NCI-H345 treated with DMSO at 0.1 percent for 48 hours (cell line): ENCODE measurements around the gene DMAC2.
"Not testable (repeated sequence)": the region's sequence is repeated elsewhere in the genome, so short reads cannot be mapped to it uniquely, and the experiment has no call there.

Experiments used
- DNase-seq: peaks from one replicate; lab custom pipeline; 2025; ENCODE audit not compliant: unreplicated experiment; lab: John Stamatoyannopoulos, UW

Gene DMAC2

DNA sequence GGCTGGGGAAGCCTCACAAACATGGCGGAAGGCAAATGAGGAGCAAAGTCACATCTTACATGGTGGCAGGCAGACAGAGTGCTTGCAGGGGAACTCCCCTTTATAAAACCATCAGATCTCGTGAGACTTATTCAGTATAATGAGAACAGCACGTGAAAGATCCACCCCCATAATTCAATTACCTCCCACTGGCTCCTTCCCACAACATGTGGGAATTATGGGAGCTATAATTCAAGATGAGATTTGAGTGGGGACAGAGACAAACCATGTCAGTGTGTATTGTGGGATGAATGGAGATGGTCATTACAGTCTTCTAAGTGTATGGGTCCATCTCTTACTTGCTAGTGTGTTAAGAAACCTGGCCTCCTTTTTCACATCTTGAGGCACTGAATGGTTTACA, 37.7 kb downstream of the DMAC2 start:
- no peak for DNase-seq

DNA sequence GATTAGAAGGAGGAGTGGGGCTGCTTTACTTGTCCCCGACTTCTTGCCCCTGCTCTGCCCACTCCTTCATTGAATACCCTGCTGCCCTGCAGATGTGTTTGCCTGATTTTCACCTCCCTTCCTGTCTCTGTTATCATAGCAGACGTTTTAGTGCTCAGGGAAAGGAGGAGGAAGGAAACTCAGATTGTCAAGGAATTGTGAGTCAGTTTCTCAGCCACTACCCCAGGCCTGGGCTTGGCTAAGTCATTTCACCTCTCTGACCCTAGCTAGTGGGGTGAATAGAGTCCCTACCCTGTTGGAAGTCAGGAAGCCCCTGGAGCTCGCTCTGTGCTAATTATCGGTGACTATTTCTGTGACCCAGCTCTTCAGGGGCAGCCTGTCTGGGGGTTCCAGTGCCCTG, 38.2 kb downstream of the DMAC2 start:
- no peak for DNase-seq

DNA sequence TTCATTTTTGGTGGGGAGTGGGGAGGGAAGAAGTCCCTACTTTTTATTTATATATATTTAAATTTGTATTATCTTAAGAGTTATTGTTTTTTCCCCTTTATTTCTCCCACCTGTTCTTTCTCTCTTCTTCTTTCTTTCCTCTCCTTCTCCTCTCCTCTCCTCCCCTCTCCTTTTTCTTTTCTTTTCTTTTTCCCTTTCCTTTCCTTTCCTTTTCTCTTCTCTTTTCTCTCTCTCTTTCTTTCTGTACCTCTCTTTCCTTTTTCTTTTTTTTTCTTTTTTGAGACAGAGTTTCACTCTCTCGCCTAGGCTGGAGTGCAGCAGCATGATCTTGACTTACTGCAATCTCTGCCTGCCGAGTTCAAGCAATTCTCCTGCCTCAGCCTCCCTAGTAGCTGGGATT, 40.2 kb downstream of the DMAC2 start:
- DNase-seq, result no peak

DNA sequence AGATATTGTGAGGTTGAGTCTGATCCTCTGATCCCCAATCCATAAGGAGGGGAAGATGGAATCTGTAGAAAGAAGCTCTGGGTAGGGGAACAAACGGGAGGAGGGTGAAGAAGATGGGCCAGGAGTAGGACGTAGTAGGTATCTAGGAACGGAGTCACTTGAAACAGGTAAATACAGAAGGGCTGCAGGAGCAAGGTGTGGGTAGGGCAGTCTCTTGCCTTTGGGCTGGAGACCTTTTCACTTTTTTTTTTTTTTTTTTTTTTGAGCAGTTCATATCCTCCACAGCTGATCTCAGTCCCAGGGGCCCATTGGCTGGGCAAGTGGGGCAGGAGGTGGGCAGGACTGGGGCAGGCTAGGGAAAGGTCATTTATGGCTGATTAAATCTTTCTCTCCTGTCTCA, 40.6 kb downstream of the DMAC2 start:
- no peak for DNase-seq

DNA sequence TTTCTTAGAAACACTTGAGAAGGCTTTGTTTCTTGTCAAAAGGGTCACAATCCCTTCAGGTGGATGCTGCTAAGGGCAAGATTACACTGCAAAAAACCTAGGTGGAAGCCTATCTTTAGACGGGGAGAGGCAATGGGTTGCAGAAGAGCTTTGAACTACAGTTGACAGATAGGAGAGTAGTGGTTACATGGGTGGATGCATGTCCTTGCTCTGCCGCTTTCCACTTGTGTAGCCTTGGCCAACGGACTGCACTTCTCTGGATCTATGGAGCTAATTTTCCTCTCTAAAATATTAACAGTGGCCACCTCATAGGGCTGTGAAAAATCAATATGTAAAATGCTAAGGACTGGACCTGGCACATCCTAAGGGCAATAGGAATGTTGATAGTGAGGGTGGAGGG, 41.1 kb downstream of the DMAC2 start:
- no peak for DNase-seq

DNA sequence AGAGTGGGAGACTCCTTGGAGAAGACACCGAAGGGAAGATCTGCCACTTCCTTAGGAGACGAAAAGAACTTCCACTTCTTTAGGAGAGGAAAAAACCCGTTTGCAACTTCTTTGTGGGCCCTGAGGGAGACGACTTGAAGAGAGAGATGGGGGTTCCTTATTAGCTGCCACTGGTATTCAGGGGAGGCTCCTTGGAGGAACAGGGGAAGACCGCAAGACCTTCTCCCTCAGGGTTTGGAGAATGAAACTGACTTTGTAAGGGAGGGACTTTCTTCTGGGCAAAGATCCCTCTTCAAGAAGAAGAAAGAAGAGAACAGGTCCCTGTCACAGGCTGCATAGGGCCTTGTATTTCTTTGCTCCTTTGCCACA, 41.7 kb downstream of the DMAC2 start:
- no peak for DNase-seq

DNA sequence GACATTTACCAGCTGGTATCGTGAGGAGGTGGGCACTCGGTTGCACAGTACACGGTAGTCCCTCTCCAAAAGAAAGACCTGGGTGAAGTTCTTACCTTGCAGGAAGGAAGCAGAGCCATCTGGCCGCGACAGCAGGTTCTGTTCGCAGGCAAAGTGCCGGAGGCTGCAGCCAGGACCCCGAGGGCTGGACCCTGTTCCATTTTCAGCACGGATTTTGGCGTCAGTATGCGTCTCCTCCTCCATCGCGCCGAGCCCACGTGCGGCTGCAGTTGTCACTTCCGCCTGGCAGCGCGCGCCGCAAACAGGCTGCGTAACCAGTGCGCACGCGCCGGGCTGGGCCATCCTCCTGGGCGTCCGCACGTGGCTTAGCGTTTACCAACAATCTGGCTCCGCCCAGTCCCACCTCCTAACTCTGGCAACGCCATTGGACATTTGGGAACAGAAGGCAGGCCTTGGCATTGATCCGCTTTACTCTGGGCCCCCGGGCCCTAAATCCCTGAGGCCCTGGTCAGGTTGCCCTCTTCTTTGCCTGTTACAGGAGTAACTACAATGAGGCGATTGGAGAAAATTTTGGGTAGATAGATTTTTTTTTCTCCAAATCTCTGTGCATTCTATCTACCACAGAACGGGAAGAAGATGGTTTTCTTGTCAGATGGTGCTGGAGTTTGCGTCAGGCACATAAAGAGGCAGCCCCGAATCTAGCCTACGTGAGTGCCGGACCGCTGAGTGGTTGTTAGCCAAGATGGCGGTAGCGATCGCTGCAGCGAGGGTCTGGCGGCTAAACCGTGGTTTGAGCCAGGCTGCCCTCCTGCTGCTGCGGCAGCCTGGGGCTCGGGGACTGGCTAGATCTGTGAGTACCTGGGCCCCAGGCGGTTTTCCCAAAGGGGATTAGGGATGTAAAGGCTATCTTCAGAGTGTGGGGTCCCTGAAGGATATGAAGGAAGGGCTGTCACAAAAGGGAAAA, 42.3 kb downstream of the DMAC2 start, which contains the start of the genes BCKDHA and EXOSC5:
Gene BCKDHA (plus strand): TSS at position 733 of the 964 bp plus-strand sequence. CDS start 10 bp downstream, at position 743.
Gene EXOSC5 (minus strand): TSS at position 274 of the 964 bp plus-strand sequence. CDS start 31 bp downstream, at position 243.
- peak; percentile 92 for DNase-seq

DNA sequence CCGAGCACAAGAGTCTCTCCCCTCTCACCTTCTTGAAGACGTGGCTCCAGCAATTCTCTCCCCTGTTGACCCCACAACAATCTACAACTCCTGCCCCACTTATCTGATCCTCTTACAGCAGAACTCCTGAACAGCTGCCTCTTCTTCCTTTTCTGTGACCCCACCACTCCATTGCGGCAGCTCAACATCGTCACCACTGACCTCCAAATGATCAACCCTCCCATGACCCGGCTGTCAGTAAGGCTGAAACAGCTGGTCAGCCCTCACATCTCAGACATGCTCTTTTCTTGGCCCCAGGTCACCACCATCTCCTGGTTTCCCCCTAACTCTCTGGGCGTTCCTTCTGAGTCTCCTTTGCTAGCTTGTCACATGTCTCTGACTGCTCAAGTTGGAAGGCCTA, 44.4 kb downstream of the DMAC2 start:
- no peak for DNase-seq

DNA sequence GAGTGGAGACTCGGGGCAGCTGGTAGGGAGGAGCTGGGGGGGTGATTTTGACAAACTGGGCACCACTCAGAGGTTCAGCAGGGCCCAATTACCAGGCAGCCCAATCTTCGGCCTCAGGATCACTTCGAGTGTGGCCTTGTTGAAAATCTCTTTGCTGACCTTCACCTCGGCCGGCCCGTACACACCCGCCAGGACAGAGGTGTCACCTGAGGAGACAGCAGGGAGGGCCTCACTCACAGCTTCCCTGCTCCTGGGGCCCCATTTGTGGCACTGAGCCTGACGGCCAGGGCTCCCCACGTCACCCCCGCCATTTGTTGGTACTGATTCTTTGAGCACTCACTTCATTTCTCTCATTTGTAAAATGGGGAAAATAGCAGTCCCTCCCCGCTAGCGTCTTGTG, 46.9 kb downstream of the DMAC2 start:
- DNase-seq, result no peak

DNA sequence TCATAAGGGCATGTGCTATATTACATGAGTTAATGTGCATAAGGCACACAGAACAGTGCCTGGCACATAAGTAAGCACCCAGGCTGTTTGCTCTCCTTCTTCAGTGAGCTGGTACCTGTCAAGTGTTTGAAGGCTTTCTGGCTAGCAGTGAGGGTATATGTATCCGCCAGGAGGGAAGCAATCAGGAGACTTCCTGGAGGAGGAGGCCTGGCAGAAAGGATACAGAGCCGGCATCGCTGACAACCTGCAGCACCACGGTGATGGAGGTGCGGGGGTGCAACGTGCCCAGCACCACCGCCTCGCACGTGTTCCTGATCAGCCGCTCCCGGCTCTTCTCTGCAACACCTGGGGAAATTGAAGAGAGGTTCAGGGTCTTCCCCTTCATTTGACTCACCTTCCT, 48.1 kb downstream of the DMAC2 start:
- no peak for DNase-seq

DNA sequence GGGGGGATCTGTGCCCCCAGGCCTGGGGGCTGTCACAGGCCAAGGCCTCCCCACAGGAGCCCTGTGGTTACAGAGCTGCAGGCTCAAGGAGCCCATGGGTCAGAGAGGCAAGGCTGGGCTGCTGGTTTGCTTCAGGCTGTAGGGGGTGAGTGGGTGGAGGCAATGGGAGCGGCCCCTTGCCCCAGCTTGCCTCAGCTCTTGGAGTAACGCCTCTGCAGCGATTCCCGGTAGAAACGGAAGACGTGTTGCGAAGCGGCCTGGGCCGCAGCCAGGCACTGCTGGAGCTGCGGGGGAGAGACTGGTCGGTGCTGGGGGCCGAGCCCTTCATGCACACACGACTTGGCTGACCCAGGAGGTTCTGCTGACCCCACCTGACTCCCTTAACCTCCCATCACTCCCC, 53.3 kb downstream of the DMAC2 start:
- no peak for DNase-seq

DNA sequence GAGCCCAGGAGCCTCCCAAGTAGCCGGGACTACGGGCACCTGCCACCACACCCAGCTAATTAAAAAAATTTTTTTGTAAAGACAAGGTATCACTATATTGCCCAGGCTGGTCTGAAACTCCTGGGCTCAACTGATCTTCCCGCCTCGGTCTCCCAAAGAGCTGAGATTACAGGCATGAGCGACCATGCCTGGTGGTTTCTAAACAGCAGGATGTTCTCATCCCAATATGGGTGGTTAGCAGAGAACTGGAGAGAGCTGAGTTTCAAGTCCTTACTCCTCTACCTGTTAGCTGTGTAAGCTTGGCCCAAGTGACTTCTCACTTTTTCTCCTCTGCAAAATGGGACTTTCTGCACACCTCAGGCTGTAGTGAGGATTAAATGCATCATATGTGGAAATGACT, 55.4 kb downstream of the DMAC2 start:
- DNase-seq, result no peak

DNA sequence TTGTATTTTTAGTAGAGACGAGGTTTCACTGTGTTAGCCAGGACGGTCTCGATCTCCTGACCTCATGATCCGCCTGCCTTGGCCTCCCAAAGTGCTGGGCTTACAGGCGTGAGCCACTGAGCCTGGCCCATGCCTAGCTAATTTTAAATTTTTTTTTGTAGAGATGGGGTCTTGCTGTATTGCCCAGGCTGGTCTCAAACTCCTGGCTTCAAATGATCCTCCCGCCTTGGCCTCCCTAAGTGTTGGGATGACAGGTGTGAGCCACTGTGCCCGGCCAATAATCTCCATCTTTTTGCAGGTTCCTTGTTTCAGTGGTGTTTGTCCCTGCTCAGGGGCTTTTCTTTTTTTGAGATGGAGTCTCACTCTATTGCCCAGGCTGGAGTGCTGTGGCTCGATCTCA, 58.2 kb downstream of the DMAC2 start:
- not testable (repeated sequence) for DNase-seq
